ENCODE measurements around the gene LRRC10B.

Gene LRRC10B

GRCh38 chr11:61487342-61488025, 21.1 kb upstream of the LRRC10B start:
- no peak for DNase-seq

DNA sequence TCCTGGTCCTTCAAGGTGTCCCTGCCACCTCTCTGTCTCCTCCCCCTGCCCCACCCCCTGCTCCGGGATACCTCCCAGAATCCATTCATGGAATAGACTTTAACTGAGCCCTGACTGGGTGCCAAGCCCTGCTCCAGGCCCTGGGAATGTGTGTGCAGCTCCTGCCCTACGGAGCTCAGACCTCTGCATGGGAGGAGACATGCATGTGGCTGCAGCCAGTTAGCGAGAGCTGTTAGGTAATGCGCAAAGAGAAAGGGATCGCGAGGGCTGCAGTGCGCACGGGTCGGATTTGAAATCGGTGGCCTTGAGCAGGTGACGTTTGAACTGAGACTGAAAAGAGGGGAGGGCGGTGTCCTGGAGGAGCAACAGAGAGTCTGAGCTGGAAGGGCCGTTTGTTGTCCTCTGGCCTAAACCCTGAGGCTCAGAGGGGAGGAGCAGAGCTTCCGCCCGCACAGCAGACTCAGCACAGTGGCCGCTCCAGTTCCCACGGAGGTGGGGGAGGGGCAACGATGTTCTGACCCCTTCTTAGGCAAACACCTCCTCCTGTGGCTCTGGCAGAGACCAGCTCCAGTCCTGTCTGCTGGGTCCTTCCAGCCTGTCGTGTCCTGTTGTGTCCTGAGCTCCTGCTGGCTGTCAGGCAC, 19.8 kb upstream of the LRRC10B start:
- DNase-seq, result no peak

DNA sequence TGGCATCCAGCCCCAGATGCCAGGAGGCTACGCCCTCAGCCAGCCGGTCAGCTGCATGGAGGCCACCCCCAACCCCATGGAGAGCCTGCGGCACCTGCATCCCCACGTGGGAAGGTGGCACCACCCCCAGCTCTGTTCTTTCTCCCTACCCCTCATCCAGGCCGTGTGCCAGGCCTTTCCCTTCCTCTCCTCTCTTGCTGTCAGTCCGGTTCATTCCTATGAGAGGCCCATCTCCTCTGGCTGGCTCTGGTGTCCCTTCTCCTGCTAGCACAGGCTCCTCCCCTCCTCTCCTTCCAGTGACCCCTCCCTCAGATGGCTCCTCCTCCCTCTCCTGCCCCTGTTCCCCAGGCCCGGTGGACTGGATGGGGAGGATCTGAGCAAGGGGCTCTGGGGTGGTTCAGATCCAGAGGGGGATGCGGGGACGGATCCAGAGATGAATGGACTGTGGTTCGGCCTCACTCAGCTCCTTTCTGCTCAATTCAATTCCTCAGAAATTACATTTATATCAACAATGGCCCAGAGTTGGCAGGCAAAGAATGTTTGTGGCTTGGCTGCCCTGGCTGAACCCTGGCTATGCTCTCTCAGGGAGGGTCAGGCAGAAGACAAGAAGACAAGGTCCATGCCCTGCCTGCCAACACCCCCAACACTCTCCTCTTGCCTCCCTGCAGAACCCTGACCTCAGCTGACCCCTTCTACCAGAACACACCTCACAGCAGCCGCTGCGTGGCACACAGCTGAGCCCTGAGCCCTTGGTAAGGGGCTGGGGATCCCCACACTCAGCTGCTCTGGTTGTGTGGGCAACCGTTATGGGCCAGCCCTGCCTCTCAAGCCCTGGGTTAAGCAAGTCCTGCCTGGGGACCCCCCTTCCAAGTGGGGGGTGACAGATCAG, 18.5 kb upstream of the LRRC10B start:
- no peak for DNase-seq

GRCh38 chr11:61491736-61492395, 16.7 kb upstream of the LRRC10B start:
- no peak for DNase-seq

DNA sequence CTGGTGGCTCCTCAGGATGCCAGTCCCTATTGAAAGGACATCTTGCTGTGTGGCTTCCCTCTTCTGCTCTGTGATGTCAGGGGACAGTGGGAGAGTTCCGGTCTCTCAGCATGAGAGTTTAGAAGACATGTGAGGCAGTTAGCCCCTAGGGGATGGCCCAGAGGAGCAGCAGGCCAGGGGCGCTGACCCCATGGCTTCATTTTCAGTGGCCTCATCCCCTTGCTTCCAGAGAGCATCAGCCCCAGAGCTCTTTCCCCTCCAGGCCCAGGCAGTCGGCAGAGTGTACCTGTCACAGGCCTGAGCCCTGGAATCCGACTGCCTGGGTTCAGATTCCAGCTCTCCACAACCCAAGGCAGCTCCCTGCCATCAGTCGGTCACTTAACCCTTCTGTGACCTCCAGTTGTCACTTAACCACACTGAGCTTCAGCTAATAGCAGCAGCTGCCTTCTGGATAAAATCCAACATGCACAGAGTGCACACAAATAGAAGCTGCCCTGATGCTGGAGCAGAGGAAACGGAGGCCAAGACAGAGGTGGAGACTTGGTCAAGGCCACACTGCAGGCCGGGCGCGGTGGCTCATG, 14.1 kb upstream of the LRRC10B start:
- no peak for DNase-seq

DNA sequence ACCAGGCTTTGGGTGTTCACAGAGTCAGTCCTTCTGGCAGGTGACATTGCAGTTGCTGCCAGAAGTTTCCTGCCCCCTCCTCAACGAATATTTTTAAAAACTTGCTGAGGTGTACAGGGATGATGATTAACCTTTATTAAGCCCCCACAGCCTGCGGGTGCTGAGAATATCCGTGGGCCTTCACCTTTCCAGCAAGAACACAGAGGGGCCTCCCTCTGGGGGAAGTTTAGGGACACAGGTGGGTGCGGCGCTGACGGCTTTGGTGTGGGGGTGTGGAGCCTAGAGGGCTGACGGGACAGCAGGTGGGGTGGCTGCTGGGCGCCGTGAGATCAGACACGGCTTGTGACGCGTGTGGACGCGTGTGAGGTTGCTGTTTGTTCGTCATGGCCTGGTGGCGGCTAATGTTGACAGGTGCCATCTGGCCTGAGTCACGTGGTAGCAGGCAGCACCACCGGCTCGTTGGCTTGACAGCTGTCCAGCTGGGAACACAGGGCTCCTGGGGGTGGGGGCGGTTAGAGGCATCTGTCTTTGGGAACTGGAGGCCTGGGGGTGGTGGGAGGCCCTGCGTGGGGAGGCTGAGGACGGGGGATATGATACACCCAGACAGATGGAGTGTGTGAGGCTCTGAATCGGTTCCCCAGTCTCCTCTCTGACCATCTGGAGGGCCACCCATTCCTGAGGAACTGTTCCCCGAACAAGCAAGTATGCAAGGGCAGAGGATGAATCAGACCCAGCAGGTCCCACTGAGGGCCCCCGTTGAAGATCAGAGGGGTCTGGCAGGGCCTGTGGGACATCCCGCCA, 12.5 kb upstream of the LRRC10B start:
- no peak for DNase-seq

DNA sequence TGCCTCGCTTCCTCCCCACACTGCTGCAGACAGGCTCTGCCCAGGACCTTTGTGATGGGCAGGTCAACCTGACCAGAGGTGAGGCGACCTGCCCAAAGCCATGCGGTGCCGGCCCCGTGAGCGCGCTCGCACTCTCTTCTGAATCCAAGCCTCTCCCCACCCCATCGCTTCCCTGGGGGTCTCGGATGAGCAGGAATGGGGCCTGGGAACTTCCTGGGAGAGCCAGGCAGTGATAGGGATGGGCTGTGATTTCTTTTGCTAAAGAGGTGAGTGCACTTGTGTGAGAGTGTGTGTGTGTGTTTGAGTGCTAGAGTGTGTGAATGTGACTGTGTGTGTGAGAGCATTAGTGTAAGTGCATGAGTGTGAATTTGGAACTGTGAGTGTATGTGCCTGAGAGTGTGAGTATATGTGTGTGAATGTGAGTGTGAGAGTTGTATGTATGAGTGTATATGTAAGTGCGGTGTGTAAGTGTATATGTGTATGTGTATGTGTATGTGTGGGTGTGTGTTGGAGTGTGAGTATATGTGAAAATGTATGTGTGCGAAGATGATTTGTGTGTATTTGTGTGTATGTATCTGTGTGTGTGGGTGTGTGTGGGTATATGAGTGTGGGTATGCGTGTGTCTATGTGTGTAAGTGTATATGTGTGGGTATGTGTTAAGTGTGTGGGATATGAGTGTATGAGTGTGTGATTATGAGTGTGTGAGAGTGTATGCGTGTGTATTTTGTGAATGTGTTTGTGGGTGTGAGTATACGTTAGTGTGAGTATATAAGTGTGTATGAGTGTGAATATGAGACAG, 11.7 kb upstream of the LRRC10B start:
- DNase-seq, result no peak

DNA sequence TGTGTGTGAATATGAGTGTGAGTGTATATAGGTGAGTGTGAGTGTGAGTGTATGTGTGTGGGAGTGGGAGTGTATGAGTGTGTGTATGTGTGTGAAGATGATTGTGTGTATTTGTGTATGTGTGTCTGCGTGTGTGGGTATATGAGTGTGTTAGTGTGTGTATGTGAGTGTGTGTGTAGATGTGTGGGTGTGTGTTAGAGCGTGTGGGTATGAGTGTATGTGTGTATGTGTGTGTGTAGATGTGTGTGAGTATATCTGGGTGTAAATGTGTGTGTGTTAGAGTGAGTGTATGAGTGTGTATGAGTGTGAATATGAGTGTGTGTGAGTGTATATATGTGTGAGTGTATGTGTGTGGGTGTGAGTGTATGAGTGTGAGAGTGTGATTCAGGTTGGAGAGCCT, 11.1 kb upstream of the LRRC10B start:
- DNase-seq, result no peak

- DNase-seq, result no peak
These were observed 10.7 kb upstream of the LRRC10B start for GRCh38 chr11:61497876-61498275.

- no peak for DNase-seq
These were observed 9.7 kb upstream of the LRRC10B start for GRCh38 chr11:61498767-61499341.

- no peak for DNase-seq
These were observed 8.6 kb upstream of the LRRC10B start for GRCh38 chr11:61499816-61500491.

- DNase-seq, result no peak
These were observed 6.0 kb upstream of the LRRC10B start for GRCh38 chr11:61502522-61502921.

- no peak for DNase-seq
These were observed 5.3 kb upstream of the LRRC10B start for GRCh38 chr11:61503135-61503770.

GRCh38 chr11:61505106-61505505, 3.4 kb upstream of the LRRC10B start:
- DNase-seq, result no peak

GRCh38 chr11:61505640-61506155, 2.9 kb upstream of the LRRC10B start:
- DNase-seq, result no peak

GRCh38 chr11:61507012-61507768, 1.4 kb upstream of the LRRC10B start:
- DNase-seq, result no peak

DNA sequence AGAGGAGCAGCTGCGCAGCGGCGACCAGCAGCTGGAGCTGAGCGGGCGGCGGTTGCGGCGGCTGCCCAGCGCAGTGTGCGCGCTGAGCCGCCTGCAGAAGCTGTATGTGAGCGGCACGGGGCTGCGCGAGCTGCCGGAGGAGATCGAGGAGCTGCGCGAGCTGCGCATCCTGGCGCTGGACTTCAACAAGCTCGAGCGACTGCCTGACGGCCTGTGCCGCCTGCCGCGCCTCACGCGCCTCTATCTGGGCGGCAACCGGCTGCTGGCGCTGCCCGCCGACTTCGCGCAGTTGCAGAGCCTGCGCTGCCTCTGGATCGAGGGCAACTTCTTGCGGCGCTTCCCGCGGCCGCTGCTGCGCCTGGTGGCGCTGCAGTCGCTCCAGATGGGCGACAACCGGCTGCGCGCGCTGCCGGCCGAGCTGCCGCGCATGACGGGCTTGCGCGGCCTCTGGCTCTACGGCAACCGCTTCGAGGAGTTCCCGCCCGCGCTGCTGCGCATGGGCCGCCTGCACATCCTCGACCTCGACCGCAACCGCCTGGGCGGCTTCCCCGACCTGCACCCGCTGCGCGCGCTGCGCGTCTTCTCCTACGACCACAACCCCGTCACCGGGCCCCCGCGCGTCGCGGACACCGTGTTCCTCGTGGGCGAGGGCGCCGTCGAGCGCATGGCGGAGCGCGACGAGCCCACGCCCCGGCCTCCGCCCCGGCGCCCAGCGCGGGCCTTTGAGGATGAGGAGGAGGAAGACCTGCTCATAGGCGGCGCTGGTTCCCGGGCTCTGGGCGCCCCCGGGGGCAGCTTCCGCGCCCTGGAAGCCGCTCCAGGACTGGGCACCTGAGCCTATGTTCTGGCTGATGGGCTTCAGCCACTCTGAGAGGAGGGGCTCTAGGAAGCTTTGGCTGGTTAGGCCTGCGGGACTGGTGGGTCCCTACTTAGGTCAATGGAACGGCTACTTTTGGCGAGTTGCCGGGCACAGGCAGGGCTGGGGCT, 787 bp downstream of the LRRC10B start:
- peak; percentile 85 for DNase-seq
